HG03469 (cell line): ENCODE measurements around the gene CMTR1.
"Not testable (repeated sequence)": the region's sequence is repeated elsewhere in the genome, so short reads cannot be mapped to it uniquely, and the experiment has no call there.

ENCODE experiments used
- ATAC-seq: cut with Tn5 transposase; IDR thresholded peaks from one replicate; pipeline ENCODE4 v1.9.1; 2021; ENCODE audit warnings: mild to moderate bottlenecking, moderate library complexity, moderate number of reproducible peaks; ENCODE audit not compliant: unreplicated experiment

Gene CMTR1

DNA sequence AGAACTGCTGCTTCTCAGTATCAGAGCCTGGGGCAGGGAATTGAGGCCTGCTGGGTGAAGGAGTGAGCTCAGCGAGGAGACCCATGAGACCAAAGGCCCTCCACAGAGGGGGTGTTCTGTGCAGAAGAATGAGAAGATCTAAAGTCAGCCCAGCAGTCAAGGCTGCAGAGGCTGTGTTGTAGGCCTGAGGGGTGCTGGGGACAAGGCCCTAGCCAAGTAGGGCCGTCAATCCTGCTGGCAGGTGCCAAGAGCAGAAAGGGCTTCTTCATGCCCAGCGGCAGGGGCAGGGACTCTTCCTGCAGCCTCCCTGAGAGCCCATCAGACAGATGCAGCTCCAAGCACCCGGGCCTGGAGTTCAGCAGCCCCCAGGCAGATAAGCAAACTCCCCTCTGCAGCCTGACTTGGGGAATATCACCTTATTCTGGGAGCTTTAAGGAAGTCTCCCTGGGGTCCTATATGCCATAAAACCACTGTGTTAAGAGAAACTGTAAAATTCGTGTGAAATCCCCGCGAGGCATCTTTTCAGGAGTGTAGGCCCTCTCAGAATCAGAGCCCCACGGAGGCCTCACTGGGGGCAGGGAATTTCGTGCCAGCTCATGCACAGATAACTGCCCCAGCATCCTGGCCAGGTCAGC lies 57.6 kb downstream of the CMTR1 start:
- no peak for ATAC-seq

DNA sequence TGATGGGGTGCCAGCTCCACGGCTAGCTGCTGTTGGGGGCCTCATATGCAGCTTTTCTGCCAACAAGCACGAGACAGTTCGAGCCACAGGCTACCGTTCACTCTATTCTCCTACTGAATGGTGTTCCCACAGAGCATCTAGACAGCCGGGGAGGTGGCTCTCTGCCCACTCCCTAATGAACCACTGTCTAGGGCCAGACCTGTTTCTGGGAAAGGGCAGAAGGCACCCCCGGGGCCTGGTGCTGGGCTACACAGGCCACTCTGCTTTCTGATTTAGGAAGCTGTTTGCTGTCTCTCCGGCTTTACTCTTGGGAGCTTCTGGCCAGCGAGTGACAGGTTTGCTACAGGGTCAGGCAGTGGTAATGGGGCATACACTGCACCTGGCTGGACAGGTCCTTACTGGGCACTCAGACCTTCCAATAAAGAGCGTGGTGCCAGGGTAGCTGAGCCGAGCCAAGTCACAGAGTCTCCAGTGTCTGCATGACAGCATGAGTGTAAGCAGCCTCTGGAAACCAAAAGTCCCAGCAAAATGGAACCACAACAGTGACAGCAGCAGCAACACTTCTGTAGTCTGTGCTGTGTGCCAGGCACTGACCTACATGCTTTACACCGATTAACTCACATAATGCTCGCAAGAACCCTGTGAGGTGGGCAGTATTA lies 58.3 kb downstream of the CMTR1 start:
- ATAC-seq = no peak

DNA sequence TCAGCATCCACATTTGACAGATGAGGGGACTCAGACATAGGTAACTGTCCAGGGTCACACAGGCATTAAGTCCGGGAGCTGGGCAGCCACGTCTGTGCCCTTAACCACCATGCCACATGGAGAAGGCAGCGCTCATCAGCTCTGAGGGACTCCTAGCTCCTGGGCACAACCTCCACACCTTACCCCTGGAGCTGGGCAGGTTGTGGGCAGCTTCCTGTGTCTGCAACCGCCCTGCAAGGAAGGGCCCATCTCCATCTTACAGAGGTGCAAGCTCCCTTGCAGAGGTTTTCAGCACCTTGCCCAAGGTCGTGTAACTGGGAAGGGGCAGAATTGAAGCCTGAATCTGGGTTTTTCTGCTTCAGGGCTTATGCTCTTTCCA lies 58.8 kb downstream of the CMTR1 start:
- ATAC-seq = no peak

DNA sequence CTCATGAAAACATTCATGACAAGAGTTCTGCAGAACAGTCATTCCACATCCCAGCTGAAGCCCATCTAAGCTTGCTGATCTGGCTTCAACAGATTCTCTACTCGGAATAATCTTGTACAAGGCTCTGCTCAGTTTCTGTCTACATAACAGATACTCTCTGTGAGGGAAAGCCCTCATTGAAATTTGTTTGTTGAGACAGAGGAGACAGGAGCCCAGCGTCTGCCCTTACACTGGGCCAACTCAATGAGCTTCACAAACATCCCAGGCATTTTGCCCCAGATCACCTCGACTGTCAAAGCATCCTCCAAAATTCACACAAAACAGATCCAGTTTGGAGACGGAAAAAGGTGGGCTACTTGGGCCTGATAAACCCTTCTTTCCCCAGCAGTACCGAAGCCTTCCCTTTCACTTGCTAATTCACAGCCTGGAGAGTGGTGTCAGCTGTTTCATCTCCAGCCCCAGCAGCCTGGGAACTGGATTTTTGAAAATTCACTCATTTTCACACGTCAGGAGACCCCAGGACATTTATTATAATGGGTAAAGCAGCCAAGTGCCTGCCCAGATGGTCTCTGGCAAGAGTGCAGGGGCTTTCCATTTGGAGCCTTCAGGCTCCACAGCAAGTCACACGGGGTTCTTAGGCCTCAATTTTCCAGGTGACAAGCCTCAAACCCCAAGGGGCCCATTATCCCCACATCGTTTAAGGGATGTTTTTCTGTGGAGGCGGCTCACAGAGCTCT lies 59.4 kb downstream of the CMTR1 start:
- no peak for ATAC-seq

DNA sequence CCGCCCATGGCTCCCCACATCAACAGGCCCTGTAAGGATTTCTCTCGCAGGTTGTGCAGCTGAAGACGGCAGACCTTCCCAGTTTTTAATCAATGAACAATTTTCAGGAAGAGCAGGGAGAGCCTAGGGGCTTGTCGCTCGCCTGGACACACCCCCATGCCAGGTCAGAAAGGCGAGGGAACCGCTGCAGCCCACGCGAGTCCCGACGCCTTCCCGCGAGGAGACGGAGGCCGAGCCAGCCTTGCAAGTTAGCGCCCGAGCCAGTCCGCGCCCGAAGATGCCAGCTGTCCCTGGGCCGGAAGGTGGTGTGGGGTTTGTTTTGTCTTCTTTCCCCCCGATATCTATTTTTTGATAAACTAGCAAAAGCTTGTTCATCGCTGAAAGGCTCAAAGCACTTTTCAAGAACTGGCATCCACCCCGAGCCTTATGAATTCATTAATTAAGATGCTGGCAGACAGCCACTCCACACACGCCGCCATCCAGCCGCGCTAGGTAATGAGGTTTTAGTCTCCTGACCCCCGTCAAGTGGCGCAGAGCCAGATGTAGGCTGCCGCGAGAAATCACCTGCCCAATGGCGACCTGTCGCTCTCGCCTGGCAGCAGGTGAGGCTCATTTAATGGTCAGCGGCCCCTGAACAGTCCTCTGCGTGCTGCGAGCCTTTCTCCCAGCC lies 60.1 kb downstream of the CMTR1 start:
- ATAC-seq = no peak

DNA sequence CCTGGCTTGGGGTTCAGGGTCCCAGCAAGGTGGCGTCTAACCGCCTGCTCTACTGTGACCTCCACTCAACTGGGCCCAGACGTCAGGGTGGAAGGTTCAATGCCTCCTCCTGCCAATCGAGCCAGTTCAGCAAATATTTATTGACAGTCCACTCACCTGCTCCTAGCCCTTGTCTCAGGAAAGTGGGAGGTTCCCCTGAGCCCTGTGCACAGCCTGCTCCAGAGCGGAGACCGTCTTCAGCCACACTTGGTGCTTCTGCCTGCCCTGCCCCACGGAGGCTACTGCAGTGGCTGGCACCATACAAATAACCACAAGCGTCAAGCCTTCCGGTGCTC lies 60.6 kb downstream of the CMTR1 start:
- no peak for ATAC-seq

DNA sequence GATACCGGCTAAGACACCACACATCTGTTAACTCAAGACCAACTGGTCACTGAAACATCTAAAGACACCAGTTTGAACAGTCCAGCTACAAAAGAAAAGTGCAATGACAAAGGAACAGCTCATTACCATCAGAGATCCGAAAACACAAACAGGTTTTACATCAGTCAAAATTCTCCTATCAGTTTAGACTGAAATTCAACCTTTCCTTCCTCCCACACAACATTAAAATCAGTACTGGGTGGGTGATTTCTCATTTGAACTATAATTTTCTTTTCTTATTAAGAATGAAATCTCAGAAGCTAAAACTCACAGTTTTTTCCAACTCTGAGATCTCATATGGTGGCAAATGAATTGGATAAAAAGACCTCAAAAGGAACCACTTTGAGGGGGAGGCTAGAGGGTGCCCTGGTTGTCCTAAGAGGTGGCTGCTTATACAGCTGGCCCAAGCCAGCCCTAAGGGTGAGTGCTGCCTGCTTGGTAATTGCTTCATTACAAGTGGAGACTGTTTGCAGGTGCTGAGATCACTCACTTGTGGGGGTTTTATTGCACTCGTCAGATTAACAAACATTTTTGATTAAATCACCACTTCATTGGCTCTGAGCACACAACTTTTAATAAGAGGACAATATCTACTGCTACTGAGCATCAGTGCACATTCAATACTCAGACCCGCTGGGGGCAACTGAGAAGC lies 62.4 kb downstream of the CMTR1 start:
- no peak for ATAC-seq

DNA sequence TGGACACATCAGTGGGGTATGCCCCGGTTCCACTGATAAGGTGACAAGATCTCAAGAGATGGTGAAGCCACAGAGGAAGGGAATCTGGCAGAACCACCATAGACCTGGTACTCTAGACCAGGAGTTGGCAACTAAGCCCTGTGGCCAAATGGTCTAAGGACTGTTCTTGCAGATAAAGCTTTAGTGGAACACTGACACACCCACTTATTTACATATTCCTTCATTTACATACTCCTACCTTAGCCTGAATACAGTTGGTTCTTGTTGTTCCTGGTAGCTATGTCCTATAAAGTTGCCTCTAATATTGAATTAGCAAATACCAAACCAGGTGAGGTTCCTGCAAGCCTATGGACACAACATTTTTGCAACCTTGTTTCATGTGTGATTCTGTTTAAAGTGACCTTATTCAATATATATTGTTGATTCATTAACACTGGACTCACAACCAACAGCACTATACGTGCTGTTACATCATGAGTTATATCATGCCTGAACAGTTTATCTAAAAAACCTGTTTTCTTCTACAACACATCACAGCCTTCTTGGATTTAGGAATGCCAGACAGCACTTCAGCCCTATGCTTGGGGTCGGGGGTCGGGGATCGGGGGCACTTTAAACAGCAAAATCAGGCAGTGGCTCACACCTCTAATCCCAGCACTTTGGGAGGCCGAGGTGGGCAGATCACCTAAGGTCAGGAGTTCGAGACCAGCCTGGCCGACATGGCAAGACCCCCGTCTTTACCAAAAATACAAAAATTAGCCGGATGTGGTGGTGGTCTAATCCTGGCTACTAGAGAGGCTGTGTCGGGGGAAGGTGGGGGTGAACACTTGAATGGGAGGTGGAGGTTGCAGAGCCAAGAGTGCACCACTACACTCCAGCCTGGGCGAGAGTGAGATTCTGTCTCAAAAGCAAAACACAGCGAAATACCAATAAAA lies 64.2 kb downstream of the CMTR1 start:
- ATAC-seq = no peak

DNA sequence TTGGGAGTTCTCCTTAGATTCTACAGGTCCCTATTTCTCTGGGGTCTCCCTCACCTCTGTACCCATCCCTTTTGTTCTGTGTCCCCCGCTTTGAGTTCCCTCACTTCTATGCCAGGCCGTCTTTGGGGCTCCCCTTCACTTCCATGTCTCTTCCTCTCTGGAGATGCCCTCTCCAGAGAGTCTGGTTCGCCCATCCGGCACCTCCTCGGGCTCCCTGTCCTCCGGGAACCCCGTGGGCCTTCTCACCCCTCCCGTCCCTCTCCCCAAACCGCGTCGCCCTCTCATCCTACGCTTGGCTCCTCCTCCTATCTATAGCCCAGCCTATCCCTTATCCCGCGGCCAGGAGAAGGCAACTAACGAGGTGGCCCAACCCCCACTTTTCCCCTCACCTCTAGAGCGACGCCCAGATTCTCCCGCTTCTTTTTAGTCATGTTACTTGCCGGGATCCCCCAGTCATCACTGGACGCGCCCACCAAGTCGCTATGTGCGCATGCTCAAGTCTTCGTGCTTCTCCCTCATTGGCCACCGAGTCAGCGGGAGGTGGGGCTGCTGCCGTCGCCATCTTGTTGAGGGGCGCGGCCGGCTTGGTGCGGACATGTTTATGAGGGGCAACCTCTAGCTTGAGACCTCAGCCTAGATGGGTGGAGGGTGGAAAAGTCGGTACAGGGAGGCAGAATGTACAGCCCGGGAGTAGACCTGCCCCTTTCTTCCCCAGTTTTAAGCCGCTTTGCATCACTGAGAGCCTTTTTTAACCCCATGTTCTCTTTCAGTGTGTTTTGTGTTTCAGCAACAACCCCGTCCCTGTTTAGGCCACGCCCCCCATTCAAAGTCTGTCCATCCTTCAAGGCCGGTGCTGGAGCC lies 66.6 kb downstream of the CMTR1 start, which contains the start of gene CCDC167:
TSS of gene CCDC167 (minus strand) at position 461 of the 861 bp plus-strand sequence. CDS start at position 431, 30 bp downstream.
- ATAC-seq = peak; percentile 71

DNA sequence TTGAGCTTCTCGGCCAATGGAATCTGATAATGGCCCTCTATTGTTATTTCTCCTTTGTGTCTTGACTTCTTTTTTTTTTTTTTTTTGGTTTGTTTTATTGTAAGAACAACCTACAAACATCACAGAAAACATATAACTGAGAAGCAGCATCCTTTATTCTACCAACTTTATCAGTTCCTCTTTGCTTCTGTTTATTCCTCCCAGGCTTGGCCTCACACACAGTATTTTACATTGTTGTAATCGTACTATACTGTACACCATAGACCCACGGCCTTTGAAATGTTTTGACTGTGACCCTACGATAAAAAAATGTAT lies 67.2 kb downstream of the CMTR1 start:
- ATAC-seq = no peak

DNA sequence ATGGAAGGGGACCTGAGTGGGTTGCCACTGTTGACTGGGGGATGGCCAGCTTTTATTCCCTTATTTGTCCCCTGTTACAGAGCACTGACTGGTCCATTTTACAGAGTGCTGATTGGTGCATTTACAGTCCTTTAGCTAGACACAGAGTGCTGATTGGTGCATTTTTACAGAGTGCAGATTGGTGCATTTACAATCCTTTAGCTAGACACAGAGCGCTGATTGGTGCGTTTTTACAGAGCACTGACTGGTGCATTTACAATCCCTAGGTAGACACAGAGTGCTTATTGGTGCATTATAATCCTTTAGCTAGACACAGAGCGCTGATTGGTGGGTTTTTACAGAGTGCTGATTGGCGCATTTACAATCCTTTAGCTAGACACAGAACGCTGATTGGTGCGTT lies 67.9 kb downstream of the CMTR1 start:
- not testable (repeated sequence) for ATAC-seq

DNA sequence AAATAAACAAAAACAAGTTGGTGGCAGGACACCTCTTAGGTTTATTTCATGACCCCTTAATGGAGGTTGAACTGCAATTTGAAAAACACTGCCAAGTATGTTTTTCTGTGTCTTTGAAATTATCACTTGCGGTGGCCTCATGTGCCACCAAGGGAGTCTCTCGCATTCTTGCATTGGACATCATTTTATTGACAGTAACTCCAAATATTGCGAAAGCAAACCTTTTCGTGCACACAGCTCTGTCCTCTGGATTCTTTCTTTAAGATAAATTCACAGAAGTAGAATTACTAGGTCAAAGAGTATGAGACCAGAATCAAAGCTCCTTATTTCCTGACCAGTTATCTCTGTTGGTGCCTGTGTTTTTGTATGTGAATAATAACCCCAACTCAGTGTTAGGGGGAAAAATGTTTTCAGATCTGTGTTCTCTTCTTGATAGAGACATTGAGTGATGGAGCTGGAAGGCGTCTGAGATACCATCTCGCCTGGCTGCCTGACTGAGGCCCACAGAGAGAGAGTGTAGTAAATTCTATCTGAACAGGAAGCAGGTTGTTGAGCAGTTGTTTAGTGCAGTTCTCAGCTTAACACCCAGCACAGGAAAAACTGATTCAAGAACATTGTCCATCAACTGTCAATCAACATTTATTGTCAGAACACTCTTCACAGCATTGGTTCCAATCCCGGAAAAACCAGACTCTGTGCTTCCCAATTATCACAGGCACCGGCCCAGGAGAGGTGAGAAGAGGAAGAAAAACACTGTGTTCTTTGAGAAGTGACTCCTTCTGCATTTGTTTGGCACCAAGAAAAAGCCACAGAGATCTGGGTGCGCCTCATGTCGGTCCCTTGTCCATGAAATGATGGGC lies 68.8 kb downstream of the CMTR1 start:
- no peak for ATAC-seq

DNA sequence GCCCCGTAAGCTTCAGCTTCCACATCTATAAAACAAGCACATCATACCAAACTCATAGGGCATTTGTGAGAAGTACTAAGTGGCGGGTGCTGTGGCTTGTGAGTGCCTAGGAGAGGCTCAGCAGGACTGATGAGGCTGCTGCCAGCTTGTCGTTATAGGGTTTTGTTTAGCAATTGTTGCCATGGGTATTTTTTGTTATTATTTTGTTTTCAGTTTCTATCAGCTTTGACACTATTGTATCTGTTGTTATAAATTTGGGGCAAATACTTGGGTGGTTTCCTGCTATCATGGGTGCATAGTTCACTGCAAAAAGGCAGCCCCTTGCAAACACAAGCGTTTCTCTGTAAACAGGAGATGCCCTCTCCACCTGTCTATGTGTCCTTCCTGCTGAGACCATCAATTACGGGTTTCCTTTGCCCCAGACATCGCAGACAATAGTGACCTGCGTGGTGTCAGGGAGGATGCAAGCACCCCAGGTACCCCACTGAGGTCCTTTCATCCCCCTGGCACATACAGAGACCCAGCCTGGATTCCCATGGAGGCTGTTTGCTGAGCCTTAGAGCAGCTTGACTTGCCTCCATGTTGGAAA lies 69.8 kb downstream of the CMTR1 start:
- no peak for ATAC-seq

DNA sequence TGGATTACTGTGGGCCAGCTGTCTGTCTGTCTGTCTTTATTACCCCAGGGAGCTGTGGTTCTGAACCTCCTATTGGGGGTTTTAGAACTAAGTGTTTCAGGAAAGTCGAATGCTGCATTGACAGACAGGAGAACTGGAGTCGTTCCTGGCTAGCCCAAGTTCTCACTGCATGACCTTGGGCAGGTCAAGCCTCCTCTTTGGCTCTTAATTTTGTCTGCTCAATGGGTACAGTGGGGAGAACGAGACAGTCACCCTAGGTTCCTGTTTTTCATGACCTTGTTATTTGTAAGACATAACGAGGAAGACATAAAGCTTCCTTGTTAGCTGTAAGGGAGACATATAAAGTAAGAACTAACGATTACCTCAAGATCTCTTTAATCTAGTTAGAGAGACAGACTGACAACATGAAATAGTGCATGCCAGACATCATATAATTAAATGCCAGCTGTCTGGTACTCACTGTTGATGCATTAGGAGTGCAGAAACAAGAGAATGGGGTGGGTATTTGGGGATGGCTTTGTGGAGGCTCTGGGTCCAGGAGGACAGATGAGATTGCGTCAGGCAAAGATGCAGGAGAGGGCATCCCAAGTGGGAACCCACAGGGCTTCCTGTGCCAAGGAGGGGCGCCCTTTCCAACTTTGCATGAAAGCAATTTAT lies 70.4 kb downstream of the CMTR1 start:
- ATAC-seq = no peak

DNA sequence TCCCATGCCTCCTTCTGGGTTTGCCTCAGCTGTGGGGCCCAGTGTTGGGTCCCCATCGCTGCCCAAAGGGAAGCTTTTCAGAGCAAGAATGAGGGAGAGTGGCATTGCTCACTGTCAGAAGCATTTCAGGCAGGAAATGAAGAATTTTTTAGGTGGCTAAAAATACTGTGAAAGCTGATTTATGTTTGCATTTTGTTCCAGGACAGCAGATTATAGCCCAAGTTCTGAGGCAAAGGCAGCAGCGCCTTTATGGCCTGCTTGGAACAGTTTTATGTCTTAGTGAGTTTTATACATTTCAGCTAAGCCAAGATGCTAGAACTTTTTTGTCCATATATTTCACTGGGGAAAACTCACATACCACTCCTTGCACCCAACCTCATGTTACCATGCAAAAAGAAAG lies 71.0 kb downstream of the CMTR1 start:
- no peak for ATAC-seq

DNA sequence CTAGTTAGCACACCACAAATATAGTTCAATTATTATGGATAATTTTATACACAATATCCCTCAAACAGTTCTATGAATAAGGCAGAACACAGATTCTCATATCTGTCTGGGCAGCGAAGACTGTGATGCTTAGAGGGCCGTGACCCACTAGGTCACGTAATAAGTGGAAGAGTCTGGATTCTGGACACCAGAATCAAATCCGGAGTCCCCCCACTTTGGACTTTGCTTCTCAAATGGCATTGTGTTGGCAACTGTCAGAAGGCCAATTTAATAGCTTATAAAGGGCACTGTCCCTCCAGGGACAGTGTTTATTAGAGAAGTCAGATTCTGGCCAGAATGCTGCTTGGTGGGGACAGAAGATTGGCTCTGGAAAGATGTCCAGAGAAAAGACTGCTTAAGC lies 73.5 kb downstream of the CMTR1 start:
- no peak for ATAC-seq

DNA sequence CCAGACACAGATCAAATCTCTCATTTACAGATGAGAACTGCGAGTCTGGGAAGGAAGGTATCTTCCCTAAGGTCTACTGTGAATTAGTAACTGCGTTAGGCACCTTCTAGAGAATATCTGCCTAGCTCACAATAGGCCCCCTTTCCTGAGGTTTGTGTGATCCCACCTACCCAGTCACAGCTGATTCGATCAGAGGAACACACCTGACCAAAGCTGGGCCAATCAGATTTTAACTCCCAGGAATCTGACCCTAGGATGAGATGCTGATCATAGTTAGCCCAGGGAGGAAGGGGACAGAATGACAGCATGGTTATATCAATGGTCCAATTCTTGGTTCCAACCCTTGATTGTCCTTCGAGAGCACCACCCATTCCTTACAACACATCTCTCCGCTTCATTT lies 74.1 kb downstream of the CMTR1 start:
- ATAC-seq = no peak
